Activated T-helper 17 cell treated with anti-CD3 and anti-CD28 coated beads, Interleukin-2, amount 50 U/mL, for 72 hours (primary cell): ENCODE data around the gene STRIP1. TPM values are rescaled to one million over a fixed set of nuclear protein-coding genes. Genes with fewer than 3 reads are reported as not detected.

Experiments
- ATAC-seq: fragments of 150-1000 bp; cut with Tn5 transposase; replicated peaks from 2 replicates; pipeline ENCODE4 v1.10.0; 2021; ENCODE audit warnings: mild to moderate bottlenecking, moderate library complexity
- H3K27ac Mint-ChIP-seq: one replicate; pipeline ENCODE4 v1.8.0; 2022; ENCODE audit warnings: mixed read lengths
- H3K27me3 Mint-ChIP-seq: one replicate; pipeline ENCODE4 v1.8.0; 2022; ENCODE audit warnings: mixed read lengths
- H3K36me3 Mint-ChIP-seq: one replicate; pipeline ENCODE4 v1.8.0; 2022; ENCODE audit warnings: low read depth, mild to moderate bottlenecking, mixed read lengths
- H3K4me1 Mint-ChIP-seq: one replicate; pipeline ENCODE4 v1.8.0; 2022; ENCODE audit warnings: mixed read lengths
- H3K4me3 Mint-ChIP-seq: one replicate; pipeline ENCODE4 v1.8.0; 2022; ENCODE audit warnings: mild to moderate bottlenecking, mixed read lengths
- H3K9me3 Mint-ChIP-seq: one replicate; pipeline ENCODE4 v1.8.0; 2022; ENCODE audit warnings: mixed read lengths
- total RNA-seq, 2 donors: library from RNA; stranded (reverse); gene quantifications; one replicate each; pipeline ENCODE4 v1.2.3, GENCODE V29; 2022

The STRIP1 gene
- 10 to 100 TPM; 21.4 to 31.1 TPM for total RNA-seq

GRCh38 chr1:110034451-110035235 is at the start of gene STRIP1:
STRIP1 (plus strand) TSS chr1:110034624; CDS start chr1:110034638, 14 bp downstream.
- Mint-ChIP-seq H3K27me3 (no peaks in the 10 kb centered on the region), H3K9me3 (no peaks in the 10 kb centered on the region), H3K4me3 (peak within 1 kb of the TSS; percentile 89), H3K36me3 (peaks cover 30% of the 10 kb centered on the region), H3K27ac (peak within 1 kb of the TSS; percentile 93), H3K4me1 (peaks cover 31% of the 10 kb centered on the region)
- peak; percentile 93 for ATAC-seq

GRCh38 chr1:109985247-109986053 is 49.0 kb upstream of the STRIP1 start:
- Mint-ChIP-seq H3K9me3 (no peaks in the 10 kb centered on the region), H3K4me1 (peaks cover 27% of the 10 kb centered on the region), H3K27ac (peak overlapping the region; percentile 89), H3K27me3 (no peaks in the 10 kb centered on the region), H3K4me3 (peak overlapping the region; percentile 89), H3K36me3 (peaks cover 56% of the 10 kb centered on the region)
- peak; percentile 30 for ATAC-seq

- Mint-ChIP-seq H3K36me3 (peaks cover 61% of the 10 kb centered on the region), H3K4me1 (peaks cover 27% of the 10 kb centered on the region), H3K9me3 (no peaks in the 10 kb centered on the region), H3K4me3 (peak overlapping the region; percentile 89), H3K27ac (peak overlapping the region; percentile 89), H3K27me3 (no peaks in the 10 kb centered on the region)
- no peak for ATAC-seq
Measured at GRCh38 chr1:109986054-109986444, 48.4 kb upstream of the STRIP1 start.

GRCh38 chr1:109988349-109988914 is 46.0 kb upstream of the STRIP1 start:
- Mint-ChIP-seq H3K27ac (no peak overlapping the region), H3K36me3 (peaks cover 71% of the 10 kb centered on the region), H3K4me1 (peaks cover 32% of the 10 kb centered on the region), H3K4me3 (peak overlapping the region; percentile 19), H3K27me3 (no peaks in the 10 kb centered on the region), H3K9me3 (no peaks in the 10 kb centered on the region)
- ATAC-seq = no peak

- Mint-ChIP-seq H3K4me1 (peaks cover 32% of the 10 kb centered on the region), H3K4me3 (no peak overlapping the region), H3K27ac (no peak overlapping the region), H3K9me3 (no peaks in the 10 kb centered on the region), H3K36me3 (peaks cover 68% of the 10 kb centered on the region), H3K27me3 (no peaks in the 10 kb centered on the region)
- ATAC-seq = no peak
Measured at GRCh38 chr1:109989506-109990301, 44.7 kb upstream of the STRIP1 start.

- Mint-ChIP-seq H3K9me3 (no peaks in the 10 kb centered on the region), H3K27me3 (no peaks in the 10 kb centered on the region), H3K4me1 (peaks cover 32% of the 10 kb centered on the region), H3K4me3 (no peak overlapping the region), H3K27ac (no peak overlapping the region), H3K36me3 (peaks cover 68% of the 10 kb centered on the region)
- ATAC-seq = no peak
Measured at GRCh38 chr1:109990302-109990653, 44.1 kb upstream of the STRIP1 start.

GRCh38 chr1:109991400-109991925 is 43.0 kb upstream of the STRIP1 start:
- Mint-ChIP-seq H3K4me3 (no peak overlapping the region), H3K4me1 (peaks cover 21% of the 10 kb centered on the region), H3K9me3 (no peaks in the 10 kb centered on the region), H3K27me3 (no peaks in the 10 kb centered on the region), H3K27ac (no peak overlapping the region), H3K36me3 (peaks cover 68% of the 10 kb centered on the region)
- ATAC-seq = no peak

- Mint-ChIP-seq H3K27ac (no peak overlapping the region), H3K4me1 (peaks cover 17% of the 10 kb centered on the region), H3K27me3 (no peaks in the 10 kb centered on the region), H3K4me3 (no peak overlapping the region), H3K36me3 (peaks cover 46% of the 10 kb centered on the region), H3K9me3 (no peaks in the 10 kb centered on the region)
- peak; percentile 68 for ATAC-seq
Measured at GRCh38 chr1:109993885-109994284, 40.5 kb upstream of the STRIP1 start.

GRCh38 chr1:109994654-109995053 is 39.8 kb upstream of the STRIP1 start:
- H3K4me3 Mint-ChIP-seq = no peak overlapping the region

GRCh38 chr1:109995536-109995935 is 38.9 kb upstream of the STRIP1 start:
- no peak overlapping the region for H3K4me3 Mint-ChIP-seq

More at GRCh38 chr1:109994654-109995053, 39.8 kb upstream of the STRIP1 start:
- H3K36me3 Mint-ChIP-seq = peaks cover 38% of the 10 kb centered on the region
- H3K4me1 Mint-ChIP-seq = peaks cover 17% of the 10 kb centered on the region
- no peaks in the 10 kb centered on the region for H3K27me3 Mint-ChIP-seq
- no peak for ATAC-seq
- no peaks in the 10 kb centered on the region for H3K9me3 Mint-ChIP-seq
- H3K27ac Mint-ChIP-seq = no peak overlapping the region

GRCh38 chr1:109996476-109996875 is 37.9 kb upstream of the STRIP1 start:
- Mint-ChIP-seq H3K27me3 (no peaks in the 10 kb centered on the region), H3K27ac (no peak overlapping the region), H3K4me3 (no peak overlapping the region), H3K4me1 (peaks cover 10% of the 10 kb centered on the region), H3K36me3 (peaks cover 22% of the 10 kb centered on the region), H3K9me3 (no peaks in the 10 kb centered on the region)
- ATAC-seq = no peak

More at GRCh38 chr1:109995536-109995935, 38.9 kb upstream of the STRIP1 start:
- H3K4me1 Mint-ChIP-seq = peaks cover 12% of the 10 kb centered on the region
- peaks cover 31% of the 10 kb centered on the region for H3K36me3 Mint-ChIP-seq
- H3K9me3 Mint-ChIP-seq = no peaks in the 10 kb centered on the region
- no peak overlapping the region for H3K27ac Mint-ChIP-seq
- H3K27me3 Mint-ChIP-seq = no peaks in the 10 kb centered on the region
- ATAC-seq = no peak

- ATAC-seq = no peak
- Mint-ChIP-seq H3K36me3 (peaks cover 17% of the 10 kb centered on the region), H3K9me3 (no peaks in the 10 kb centered on the region), H3K4me3 (no peak overlapping the region), H3K27me3 (no peaks in the 10 kb centered on the region), H3K4me1 (peaks cover 7% of the 10 kb centered on the region), H3K27ac (no peak overlapping the region)
Measured at GRCh38 chr1:109997204-109997866, 37.1 kb upstream of the STRIP1 start.

- H3K27ac Mint-ChIP-seq = no peak overlapping the region
- peaks cover 7% of the 10 kb centered on the region for H3K4me1 Mint-ChIP-seq
- no peaks in the 10 kb centered on the region for H3K27me3 Mint-ChIP-seq
- peaks cover 17% of the 10 kb centered on the region for H3K36me3 Mint-ChIP-seq
- no peaks in the 10 kb centered on the region for H3K9me3 Mint-ChIP-seq
- no peak for ATAC-seq
- no peak overlapping the region for H3K4me3 Mint-ChIP-seq
Measured at GRCh38 chr1:109997867-109998229, 36.6 kb upstream of the STRIP1 start.
